ENCODE results near the gene HNF1B.

DNA sequence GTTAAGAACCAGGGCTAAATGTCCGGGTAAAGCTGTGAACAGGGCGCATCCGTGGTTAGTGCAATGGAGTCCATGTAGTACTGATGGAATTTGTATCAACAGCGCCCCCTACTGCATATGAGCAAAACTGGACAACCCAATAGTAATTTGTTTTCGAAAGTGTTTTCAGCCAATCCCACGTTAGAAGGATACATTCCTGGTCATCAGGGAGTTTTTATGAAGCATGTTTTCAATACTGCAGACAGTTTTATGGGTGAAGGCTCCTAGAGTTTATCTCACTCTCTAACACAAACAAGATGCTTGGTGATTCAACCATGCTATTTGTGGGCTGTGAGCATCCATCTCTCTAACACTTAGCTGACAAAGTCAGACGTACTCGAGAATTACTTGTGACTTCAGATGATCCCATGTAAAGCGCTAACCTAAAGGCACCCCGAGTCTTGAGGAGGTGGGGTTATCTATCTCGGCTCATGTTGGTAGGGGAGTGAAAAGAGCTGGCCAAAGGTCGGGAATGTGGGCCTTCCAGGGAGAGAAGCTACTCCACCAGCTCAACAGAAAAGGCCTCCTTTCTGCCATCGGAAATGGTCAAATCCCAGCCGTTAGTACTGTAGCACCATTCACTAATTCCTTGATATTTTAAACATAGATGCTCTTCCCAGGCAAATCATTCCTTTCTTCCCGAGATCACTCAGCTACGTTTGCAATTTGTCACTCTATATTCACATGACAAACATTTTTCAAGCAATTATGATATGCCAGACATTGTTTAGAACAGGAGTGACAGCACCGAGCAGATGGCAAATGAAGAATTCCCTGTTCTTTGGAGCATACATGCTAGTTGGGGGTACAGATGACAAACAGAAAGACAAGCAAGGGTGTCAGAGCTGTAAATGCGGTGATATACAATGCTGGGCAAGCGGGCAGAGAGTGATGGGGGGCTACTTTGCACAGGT is 46.9 kb upstream of the HNF1B start:
- TF ChIP-seq, protein P1, sequence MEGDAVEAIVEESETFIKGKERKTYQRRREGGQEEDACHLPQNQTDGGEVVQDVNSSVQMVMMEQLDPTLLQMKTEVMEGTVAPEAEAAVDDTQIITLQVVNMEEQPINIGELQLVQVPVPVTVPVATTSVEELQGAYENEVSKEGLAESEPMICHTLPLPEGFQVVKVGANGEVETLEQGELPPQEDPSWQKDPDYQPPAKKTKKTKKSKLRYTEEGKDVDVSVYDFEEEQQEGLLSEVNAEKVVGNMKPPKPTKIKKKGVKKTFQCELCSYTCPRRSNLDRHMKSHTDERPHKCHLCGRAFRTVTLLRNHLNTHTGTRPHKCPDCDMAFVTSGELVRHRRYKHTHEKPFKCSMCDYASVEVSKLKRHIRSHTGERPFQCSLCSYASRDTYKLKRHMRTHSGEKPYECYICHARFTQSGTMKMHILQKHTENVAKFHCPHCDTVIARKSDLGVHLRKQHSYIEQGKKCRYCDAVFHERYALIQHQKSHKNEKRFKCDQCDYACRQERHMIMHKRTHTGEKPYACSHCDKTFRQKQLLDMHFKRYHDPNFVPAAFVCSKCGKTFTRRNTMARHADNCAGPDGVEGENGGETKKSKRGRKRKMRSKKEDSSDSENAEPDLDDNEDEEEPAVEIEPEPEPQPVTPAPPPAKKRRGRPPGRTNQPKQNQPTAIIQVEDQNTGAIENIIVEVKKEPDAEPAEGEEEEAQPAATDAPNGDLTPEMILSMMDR (IDR thresholded peaks at IDR 0.05): no peak
- no peak for TF ChIP-seq POLR2A (IDR thresholded peaks at IDR 0.05)

Data from uterus (tissue), 2 donors.